Activated CD4-positive, alpha-beta T cell treated with anti-CD3 and anti-CD28 coated beads for 24 hours (primary cell): ENCODE data around the gene KLF16.
"Not testable (repeated sequence)": the region's sequence is repeated elsewhere in the genome, so short reads cannot be mapped to it uniquely, and the experiment has no call there.

Experiments used
- DNase-seq, 2 donors: peaks; one replicate each; pipeline ENCODE4 v3.0.0-alpha.2; 2020; ENCODE audit warnings: low read depth in 2 of 2

The KLF16 gene

DNA sequence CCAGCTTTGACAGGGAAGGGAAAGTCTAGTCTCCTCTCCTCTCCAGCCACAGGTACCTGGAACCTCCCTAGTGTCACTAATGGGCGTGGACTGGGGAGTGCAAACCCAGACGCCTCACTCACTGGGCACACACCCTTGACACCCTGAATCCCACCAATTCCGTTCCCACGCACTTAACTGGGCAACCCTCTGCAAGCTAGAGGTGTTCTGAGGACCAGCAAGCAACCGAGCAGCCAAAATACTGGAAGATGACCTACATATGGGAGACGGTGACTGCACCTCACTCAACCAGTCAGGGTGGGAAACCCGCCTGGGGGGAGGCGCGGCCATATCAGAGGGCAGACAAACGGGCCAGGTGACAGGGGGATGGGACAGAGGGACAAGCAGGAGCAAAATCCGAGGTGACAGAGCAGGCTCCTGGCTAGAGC is 20.9 kb upstream of the KLF16 start:
- no peak for DNase-seq

DNA sequence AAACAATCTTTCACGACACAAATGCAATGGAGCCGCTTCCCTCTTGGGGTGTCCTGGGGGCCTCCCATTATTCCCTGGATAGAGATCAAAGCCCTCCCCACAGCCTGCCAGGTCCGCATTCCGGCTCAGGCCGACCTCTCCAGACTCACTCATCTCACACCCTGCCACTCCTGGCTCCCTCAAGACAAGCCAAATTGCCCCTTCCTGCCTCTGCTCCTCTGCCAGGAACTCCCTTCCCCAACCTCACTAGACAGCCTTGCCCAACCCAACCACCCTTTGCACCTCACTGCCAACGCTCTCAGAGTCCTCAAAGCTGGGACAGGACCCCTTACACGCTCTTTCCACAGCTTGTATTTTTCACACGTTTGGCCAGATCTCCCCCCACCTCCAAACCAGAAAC is 20.4 kb upstream of the KLF16 start:
- DNase-seq = no peak

DNA sequence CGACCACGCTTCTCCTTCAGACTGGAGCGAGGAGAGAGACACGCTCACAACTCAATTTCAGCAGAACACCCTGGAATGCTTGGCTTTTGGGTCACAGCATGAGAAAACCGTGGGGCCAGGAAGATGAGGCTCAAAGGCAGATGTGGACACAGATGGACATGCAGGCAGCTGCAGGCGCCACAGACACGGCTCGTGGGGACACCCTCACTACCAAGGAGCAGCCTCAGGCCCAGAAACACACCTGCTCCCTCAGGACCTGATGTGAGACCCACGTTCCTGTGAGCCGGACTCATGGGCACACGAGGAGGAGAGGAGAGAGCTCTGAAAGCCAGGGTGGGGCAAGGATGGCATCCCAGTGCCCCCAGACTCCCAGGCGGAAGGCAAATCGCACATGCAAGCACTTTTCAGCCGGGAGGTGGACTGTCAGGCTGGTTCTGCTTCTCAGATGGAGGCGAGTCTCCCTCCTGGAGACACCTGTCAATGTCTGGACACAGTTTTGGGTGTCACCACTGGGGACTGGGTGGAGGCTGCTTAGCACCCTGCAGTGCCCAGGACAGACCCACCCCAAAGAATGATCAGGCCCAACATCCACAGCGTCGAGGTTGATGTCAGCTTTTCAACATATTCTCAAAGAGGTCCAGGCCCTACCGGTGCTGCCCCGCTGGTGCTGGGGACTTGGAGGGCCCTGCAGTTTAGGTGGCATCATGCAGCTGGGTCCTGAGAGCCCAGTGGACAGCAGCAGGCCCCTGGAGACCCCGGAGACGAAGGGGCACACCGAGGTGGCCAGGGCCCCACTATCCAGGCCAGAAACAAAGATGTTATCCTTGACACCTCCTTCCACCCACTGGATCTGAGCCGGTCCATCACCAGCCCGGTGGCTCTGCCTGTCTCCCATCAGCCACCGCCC is 19.7 kb upstream of the KLF16 start:
- no peak for DNase-seq

DNA sequence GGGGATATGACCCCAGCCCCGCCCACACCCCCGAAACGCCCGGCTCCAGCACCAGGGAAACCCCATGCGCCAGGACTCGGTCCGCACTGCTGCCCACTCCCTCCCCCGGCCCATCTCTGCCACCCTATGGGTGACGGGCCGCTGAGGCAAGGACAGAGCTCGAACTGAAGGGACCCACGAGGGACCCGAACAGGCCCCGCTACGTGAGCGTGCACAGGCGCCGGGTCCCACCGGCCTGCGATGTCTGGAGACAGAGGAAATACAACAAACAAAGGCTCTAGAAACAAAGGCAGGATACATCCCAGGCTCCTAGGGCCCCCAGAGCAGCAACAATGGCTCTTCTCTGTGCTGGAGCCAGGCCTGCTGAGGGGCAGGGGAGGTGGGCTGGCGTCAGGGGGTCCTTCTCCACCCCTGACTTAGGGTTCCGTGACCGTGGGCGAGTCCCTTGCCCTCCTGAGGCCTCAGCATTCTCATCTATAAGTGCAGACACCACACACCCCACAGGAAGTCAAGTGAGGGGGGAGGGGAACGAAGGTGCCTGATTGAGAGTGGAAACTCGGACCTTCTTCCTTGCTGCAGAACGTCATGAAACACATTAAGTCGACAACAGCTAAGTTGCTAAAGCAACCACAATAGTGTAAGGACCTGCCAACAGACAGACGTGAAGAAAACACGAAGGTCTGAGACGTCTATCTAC is 18.9 kb upstream of the KLF16 start:
- no peak for DNase-seq

DNA sequence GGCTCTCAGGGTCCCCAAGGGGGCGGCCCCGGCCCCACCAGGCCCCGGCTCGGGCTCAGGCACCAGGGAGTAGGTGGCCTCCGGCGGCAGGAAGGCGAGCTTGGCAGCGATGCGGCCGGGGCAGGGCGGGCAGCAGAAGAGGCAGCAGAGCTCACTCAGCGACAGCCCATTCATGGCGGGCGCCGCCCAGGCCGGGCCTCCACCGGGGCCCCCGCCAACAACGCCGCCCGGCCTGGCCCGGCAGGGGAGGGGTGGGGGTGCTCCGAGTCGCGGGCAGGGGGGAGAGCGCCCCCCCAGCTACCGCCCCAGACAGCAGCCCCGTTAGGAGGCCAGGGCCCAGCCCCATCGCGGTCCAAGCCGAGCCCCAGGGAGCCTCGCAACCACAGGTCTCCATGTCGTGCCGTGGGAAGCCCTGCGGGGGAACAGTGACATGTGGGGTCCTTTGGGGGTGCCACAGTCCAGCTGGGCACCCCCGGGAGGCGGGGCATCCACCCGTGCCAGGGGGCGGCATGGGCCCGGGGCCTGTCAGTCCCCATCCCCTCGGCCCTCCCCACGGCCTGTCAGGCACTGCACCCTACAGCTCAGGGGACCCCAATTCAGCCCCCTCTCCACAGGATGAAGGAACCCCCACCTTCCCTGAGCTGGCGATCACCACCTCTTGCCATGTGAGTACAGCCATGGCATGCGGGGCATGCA is 18.2 kb upstream of the KLF16 start:
- DNase-seq = not testable (repeated sequence)

DNA sequence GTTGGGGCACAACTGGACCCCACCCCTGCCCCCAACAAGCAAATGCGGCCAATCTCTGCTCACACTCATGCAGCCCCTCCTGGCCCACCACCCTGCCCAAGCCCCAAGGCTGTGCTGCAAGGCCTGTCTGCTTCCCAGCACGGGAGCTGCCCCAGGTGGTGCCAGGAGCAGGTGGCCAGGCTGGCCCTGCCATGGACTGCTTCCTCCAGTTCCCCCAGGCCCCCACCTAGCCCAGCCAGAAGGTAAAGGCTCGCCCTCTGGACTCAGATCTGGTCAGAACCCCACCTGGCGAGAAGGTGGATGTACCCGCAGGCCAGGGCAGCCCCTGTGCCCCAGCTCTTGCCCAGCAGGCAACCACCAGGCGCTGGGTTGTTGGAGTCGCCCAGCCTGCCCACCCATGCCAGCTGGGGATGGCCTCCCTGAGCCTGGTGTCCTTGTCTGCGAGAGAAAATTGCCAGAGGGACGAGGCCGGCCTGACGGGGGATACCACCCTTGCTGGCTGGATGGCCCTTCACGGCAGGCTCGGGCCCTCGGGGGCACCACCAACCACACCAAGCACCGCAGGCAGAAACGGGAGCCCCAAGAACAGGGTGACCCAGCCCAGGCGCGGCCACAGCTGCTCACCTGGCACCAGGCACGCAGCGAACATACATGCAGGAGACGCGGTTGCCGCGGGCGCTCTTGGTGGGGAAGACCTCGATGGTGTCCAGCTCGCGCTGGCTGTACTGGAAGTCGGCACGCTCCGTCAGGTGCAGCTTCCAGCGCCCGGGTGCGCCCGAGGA is 17.4 kb upstream of the KLF16 start:
- no peak for DNase-seq

DNA sequence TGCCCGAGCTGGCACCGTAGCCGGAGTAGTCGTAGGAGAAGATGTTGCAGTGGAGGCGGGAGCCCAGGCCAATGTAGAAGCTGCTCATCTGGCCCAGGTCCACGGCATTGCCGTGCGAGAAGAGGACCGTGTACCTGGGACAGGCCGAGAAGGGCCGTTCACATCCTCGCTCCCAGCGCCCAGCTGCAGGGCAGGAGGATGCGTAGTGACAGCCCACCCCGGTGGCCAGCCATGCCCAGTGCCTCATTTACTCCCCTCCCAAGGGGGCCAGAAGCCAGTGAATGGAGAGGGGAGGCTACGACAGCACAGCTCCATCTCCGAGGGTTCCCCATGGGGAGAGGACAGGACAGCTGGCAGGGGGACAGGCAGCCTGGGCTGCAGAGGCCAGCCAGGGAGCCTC is 16.6 kb upstream of the KLF16 start:
- DNase-seq = not testable (repeated sequence)

DNA sequence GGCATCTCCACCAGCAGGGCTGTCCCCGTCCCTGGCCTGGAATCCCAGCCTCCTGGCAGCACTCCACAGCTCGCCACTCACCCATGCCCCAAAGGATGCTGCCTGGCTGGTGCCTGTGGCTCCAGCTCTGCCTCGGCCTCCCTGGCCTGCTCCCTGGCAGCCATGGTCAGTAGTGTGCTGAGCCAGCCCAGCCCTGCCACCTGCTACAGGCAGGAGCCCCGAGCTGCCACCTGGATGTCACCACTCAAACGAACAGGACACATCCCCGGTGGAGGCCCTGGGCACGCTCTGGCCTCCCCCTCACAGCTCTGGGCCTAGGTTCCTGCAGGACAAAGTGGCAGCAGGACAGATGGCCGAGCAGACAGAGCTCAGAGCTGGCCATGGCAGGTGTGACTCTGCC is 15.2 kb upstream of the KLF16 start:
- DNase-seq = not testable (repeated sequence)

DNA sequence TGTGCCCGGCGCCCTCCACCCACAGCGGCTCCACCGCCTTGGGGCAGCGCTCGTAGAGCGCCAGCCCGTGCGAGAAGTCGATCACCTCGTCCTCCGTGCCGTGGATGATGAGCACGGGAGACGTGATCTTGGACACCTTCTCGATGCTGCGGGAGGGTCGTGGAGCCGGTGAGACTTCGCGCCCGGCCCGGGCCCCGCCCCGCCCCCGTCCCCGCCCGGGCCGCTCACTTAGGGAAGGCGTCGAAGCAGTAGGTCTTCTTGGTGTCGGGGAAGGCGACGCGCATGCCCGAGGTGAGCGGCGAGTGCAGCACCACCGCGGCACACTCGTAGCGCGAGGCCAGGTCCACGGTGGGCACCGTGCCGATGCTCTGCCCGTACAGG is 13.9 kb upstream of the KLF16 start:
- not testable (repeated sequence) for DNase-seq

DNA sequence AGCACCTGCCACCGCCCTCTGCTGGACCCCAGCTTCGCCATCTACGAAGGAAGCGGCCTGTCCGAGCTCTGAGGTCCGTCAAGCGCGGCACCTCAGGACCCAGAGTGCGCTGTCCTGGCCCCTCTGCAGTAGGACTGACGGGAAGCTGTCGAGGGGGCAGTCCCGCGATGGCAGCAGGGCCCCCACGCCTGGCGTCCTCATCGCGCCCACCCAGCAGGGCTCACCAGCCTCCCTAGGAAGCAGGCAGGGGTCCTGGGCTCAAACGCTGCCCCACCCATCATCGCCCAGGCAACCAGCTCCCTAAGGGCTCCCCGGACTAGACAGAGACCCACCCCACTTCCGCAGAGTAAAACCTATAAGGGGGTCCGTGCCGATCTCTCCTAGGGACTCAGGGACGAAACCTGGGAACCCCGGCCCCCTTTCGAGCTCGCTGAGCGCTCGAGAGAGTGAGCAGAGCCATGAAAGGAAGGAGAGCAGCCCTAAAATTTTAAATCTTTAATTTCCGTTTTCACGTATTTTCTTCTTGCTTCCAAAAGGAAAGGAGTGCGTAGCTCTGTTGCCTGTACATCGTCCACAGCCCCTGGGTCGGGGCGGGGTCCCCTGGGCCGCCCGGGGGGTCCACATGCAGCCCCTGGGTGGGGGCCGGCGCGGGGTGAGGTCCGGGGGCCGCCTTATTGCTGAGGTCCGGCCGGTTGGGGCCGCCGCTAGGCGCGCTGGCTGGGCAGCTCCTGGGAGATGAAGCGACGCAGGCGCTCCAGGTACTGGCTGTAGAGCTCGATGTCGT is 13.3 kb upstream of the KLF16 start:
- not testable (repeated sequence) for DNase-seq

DNA sequence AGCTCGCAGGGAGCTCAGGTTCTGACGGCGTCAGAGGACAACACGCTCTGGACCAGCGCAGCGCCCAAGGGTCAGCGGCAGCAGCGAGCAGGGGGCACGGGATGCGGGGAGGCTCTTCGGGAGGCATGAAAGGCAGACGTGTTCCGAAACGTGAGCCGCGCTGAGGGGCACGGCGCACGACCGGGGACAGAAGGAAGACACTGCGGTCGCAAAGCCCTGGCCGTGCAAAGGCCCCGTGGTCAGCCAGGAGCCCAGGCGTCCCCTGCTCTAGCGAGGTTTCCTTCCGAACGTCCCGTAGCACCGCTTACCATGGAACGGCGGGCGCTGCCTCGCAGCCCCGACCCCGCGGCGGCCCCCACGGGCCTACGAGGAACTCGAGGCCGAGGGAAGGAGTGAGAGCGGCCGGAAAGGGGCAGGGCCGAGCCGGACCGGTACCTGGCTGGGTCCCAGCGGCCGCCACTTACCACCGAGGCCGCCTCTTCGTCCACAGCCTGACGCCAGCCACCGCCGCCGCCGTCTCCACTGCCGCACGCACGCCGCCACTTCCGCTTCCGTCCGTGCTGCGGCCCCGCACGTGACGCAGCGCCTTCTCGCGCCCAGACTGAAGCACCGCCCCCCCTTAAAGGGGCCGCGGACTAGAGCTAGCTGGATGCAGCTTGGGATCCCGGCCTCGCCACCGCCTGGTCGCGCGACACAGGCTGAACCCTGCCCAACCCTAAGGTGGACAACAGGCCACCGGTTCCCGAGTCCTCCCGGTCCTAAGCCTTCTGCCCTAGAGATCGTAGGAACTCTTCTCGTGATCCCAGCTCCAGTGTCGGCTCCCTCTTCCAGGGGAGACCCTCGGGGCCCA is 12.5 kb upstream of the KLF16 start:
- peak; percentile 75 to 85 for DNase-seq

DNA sequence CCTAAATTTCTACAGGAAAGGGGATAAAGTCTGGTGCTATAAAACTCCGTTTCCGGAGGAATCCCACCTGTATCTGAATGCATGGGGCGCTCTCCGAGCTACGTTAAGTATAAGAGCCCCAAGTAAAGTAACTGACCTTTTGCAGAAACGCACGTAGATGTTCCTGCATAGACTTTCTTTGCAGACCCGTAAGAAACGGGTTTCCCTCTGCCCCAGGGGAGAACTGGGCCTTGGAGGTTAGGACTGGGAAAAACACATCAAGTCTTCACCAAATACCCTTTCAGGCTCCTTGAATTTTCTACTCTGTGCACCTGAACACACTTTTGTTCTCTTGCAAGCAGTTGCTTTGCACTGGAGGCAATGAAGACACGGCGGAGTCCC is 11.9 kb upstream of the KLF16 start:
- DNase-seq = not testable (repeated sequence)

DNA sequence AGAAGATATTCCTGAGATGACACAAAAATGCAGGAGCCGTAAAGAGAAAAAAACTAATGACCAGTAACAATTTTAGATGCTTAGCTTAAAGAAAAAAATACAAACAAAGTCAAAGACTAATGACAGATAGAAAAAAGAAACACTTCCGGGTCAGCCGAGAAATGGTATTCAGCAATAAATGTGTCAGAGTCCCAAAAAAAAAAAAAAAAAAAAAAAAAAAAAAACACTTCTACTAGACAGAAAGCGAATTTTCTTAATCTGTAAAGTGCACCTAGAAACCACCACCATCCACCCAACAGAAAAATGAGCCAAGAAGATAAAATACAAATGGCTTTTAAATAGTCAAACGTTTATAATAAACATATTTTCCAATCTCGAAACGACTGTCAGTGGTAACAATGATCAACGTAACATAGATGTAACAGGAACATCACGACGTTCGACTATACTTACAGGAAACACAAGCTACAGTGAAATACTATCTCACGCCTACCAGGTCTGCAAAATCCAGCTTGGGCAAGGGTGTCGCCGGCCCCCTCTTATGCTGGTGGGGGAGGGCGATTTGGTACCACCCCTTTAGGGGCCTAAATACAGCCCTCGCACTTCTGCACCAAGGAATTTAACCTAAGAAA is 11.3 kb upstream of the KLF16 start:
- no peak for DNase-seq

DNA sequence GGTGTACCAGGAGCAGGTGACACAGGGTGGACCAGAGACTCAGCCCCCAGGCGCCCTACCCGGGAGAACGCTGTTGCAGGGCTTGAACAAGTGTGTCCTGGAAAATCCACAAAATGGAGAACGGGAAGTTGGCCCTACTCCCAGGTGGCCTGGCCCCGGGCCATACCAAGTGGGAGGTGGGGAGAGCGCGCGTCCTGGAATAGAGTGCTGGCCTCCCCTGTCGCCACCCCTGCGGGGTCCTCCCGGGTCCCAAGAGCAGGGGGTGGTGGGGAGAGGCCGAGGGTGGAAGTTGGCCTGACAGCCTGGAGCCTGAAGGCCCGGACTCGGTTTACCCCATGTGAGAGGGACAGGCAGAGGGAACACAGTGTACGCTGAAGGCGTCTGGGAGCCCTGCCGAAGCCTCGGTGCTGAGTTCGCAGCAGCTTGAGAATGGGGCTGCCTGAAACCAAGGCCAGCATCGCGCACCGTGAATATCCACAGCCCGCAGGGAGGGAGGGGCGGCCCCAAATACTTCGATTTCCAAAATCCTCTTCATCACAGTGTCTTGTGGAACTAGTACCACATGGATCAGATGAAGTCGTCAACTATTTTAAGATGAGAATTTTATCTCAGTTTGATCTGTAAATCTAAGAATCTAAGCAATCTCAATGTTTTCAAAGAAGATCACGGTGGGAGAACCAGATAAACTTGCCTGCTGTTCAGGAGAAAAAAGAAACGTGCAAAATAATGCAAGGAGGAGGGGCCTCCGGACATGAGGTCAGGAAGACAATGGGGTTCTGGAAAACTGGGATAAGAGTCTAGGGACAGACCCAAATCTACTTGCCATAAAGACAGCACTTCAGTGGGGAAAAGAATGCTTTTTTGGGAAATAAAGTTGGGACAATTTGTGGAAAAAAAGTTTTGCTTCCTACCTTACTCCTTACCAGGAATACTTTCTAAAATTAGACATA is 10.4 kb upstream of the KLF16 start:
- DNase-seq = no peak

DNA sequence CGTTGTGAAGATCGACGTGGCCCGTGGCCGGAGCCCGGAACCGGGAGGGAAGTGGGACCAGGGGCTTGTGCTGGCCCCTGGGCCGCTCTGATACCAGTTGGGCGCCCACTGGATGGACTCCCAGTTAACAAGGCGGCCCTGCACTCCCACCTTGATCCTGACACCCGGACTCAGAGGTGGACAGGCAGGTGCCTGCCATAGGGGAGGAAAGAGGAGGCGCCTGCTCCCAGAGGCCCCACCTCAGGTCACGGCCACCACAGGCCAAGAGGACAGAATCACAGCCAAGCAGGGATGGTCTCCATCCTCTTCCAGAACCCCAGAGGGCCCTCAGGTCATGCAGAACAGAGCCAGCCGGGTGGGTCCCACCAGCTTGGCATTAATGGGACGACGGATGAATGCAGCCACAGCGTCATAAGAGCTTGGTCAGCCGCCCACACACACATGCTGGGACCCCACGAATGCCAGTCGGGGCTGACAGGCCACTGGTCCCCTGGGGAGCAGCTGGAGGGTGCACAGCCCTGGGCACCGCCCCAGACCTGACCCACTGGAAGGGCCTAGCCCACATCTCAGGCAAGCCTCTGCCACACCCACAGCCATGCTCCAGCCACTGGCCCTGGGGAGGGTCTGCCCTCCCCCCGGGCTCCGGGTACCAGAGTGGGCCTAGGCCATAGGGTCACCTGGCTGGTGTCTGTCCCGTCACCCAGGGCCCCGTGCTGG is 9.6 kb upstream of the KLF16 start:
- no peak for DNase-seq

DNA sequence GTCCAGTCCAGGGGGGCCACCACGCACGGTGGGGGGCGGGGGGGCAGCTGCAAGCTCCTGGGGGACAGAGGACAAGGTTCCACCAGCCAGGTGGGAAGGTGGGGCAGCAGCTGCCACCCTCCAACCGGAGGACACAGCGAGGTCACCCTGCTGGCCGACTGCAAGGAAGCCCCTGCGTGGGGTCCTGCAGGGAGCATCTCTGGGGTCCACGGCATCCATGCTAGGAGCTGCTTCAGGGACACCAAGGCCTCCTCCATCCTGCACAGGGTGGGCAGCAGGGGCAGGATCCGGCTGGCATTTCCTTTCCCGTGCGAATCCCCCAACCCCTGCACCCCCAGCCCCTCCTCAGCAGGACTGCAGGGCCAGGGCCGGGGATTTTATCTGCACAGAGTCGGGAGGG is 8.3 kb upstream of the KLF16 start:
- no peak for DNase-seq

DNA sequence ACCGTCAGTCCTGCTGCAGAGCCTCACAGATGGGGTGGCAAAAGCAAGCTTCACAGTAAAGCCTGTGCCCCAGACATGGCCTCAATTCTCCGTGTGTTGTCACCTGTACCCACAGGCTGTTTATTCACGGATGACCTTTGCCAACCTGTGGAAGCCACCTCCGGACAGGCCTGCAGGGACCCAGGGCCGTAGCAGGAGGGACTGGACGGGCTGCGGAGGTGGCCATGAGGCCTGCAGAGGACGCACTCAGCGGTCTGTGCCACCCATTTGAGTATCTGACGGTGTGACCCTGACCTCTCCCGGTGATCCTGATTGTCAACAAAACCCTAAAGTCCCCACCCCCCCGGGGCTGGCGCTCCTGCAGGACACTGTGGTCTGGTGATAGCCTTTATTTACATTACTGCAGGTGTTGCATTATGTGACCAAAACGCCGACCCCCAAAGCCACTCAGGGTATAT is 7.8 kb upstream of the KLF16 start:
- DNase-seq = no peak

DNA sequence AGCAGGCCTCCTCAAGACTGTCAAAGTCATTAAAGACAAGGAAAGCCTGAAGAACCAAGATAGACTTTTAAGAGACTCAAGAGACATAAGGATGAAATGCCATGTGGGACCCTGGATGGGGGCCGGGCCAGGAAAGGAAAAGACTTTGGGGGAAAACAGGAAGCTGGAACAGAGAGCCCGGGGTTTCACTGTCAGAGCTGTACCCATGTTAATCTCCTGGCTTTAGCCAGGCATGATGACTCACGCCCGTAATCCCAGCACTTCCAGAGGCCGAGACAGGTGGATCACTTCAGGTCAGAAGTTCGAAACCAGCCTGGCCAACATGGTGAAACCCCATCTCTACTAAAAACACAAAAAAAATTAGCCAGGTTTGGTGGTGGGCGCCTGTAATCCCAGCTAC is 5.6 kb upstream of the KLF16 start:
- no peak for DNase-seq
